NCI-H2227 treated with DMSO at 0.1 percent for 48 hours (cell line): ENCODE results near the gene ZBTB49.
"Not testable (repeated sequence)": the region's sequence is repeated elsewhere in the genome, so short reads cannot be mapped to it uniquely, and the experiment has no call there.

Experiments
- DNase-seq: peaks from one replicate; lab custom pipeline; 2025; lab: John Stamatoyannopoulos, UW

The ZBTB49 gene

DNA sequence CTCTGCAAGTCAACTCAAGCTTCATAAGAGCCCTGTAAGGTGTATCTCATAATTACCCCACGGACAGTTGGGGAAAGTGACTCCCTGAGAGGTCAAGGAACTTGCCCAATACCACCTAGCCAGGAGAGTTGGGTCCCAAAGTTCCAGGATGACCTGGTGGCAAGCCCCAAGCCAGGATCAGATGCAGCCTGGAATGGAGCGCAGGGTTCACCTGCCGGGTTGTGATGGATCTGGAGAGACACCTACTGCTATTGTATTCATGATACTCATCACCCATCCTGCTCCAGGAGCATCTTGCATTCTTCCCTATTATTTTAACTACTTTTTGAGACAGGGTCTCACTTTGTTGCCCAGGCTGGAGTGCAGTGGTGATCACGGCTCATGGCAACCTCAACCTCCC, 36.1 kb downstream of the ZBTB49 start:
- DNase-seq = no peak

DNA sequence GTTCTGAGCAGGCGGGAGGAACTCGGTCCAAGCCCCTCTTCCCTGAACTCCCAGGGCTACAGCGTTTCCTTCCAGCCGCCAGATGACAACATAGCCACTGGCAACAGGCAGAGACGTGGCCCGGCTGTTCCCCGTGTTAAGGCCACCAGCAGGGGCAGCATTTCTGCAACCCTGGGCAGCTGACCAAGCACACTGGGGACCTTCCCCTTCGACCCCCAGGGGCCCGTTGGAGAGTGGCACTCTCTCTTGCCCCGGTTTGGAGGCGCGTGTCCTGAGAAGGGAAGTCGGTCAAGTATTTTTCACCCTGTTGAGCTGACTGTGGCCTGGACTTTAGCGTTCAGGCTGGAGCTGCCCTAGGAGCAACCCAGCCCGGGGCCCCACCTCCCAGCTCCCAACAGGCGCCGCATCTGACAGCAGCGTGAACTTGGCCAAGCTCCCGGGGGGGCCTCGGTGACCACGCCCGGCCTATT, 37.6 kb downstream of the ZBTB49 start:
- DNase-seq = no peak

DNA sequence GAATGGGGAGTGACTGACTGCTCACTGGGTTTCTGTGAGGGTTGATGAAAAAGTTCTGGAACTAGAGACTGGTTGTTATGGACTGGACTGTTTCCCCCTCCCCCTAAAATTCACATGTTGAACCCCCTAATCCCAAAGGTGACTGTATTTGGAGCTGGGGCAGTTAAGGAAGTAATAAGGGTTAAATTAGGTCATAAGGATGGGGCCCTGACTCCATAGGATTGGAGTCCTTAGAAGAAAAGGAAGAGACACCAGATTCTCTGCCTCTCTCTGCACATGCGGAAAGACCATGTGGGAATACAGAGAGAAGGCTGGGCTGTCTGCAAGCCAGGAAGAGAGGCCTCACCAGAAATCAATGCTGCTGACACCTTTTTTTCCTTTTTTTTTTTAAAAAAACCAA, 38.2 kb downstream of the ZBTB49 start:
- DNase-seq = no peak

DNA sequence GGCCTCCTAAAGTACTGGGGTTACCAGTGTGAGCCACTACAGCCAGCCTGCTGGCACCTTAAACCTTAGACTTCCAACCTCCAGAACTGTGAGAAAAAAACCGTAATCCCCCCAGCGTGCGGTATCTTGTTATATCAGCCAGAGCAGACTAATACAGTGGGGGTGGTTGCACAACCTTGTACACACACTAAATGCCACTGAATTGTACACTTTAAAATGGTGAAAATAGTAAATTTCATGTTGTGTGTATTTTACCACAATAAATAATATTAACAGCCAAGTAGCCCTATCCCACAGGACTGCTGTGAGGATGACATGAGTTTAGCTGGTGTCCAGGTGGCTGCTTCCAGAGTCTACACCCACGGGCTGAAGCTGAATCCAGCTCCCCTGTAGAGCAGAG, 38.8 kb downstream of the ZBTB49 start:
- DNase-seq = no peak

DNA sequence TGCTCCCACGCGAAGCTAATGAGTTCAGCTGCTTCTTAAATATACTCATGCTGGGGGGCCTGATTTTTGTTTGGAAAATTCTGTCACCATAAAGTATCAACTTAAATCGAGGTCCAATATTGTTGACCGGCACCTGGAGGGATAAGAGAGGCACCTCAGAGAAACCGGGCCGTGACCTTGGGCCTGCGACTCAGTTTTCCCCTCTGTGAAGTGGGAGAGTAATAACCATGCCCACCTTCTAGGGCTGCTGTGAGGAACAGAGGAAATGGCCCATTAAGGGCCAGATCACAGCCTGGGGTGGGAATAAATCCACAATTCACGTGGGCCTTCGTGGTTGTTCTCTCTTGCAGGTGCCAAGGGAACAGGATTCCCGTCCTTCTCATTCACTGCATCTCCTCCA, 39.4 kb downstream of the ZBTB49 start:
- no peak for DNase-seq

DNA sequence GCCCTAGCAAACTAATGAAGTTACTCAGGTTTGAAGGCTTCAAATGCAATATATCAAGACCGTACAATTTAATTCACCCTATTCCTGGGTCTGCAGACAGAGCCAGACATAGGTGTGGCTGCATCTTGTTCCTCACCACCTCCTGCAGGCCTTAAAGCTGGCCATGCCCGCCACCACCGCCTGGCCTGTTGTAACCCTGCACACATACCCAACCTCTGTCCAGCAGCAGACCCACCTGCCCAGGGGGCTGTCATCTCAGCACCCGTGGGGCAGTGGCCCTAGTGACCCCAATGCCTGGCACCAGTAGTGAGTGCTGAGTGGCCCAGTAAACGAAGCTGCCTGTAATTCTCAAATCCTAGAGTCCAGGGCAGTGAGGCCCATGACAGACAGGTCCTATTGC, 40.7 kb downstream of the ZBTB49 start:
- DNase-seq = no peak

DNA sequence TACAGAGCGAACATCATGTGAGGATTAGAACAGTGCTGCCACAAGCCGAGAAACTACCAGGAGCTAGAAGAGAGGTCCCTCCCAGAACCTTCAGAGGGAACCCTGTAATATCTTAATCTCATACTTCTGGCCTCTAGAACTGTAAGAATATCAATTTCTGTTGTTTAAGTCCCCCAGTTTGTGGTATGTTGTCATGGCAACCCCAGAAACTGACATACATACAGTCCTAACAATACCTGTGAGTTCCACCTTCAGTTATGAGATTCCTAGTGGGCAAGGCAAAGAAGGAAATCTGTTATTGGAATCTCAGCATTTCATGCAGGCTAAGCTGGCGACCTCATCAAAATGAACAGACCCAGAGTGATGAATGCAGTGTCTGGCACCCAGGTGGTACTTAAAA, 42.5 kb downstream of the ZBTB49 start:
- no peak for DNase-seq

DNA sequence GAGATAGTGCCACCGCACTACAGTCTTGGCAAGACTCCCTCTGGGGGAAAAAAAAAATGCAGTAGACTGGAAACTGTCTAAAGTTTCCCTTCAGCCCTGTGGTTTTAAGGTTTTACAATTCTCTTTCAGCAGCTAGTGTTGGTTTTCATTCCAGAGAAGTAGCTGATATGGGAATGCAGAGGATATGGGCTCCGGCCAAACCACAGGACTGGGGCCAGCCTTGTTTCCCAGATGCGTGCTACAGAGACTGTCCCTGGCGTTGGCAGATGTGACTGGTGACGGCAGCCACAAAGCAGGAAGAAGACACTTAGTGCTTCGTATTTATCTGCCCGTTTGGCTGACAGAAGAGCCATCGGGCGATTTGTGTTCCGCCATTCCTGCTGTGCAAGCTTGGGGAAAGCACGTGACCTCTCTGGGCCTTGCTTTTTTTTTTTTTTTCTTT, 43.2 kb downstream of the ZBTB49 start:
- no peak for DNase-seq

DNA sequence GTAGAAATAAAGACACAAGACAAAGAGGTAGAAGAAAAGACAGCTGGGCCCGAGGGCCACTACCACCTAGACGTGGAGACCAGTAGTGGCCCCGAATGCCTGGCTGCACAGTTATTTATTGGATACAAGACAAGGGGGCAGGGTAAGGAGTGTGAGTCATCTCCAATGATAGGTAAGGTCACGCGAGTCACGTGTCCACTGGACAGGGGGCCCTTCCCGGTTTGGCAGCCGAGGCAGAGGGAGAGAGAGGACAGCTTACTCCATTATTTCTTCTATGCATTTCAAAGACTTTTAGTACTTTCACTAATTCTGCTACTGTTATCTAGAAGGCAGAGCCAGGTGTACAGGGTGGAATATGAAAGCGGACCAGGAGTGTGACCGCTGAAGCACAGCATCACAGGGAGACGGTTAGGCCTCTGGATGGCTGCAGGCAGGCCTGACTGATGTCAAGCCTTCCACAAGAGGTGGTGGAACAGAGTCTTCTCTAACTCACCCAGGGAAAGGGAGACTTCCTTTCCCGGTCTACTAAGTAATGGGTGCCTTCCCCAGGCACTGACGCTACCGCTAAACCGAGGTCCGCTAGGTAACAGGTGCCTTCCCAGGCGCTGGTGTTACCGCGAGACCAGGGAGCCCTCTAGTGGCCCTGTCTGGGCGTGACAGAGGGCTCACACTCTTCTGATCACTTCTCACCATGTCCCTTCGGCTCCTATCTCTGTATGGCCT, 44.9 kb downstream of the ZBTB49 start:
- DNase-seq = peak; percentile 1

DNA sequence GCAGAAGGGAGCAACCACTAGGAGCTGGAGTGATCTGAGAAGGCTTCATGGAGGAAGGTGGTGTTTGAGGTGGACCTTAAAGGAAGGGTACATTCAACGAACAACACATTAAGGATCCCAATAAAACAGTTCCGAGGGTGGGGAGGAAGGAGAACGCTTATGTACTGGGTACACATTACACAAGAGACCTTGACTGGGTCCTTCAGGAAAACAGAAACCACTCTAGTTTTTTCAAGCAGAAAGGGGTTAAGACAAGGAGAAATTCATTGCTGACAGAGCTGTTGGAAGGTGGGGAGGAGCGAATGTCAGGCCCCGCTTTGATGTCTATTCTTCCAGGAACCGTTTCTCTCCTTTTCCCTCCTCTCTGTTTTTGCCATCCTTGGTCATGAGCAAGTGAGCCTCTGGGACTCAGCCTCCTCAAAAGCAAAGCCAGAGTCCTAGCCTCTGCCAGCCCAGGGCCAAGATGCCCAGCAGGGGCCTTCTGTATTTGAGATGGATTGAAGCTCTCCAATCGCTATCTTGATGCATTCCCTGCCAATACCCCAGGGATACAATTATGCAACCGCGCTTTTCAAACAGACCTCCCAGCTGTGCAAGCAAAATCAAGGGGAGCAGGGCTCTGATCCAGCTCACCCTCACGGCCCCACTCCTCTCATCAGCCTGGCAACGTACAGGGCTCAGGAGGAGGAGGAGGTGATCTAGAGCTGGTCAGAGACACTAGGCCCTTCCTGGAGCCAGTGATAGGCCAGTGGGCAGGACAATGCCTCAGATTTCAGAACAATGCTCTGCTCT, 48.4 kb downstream of the ZBTB49 start:
- DNase-seq = no peak

DNA sequence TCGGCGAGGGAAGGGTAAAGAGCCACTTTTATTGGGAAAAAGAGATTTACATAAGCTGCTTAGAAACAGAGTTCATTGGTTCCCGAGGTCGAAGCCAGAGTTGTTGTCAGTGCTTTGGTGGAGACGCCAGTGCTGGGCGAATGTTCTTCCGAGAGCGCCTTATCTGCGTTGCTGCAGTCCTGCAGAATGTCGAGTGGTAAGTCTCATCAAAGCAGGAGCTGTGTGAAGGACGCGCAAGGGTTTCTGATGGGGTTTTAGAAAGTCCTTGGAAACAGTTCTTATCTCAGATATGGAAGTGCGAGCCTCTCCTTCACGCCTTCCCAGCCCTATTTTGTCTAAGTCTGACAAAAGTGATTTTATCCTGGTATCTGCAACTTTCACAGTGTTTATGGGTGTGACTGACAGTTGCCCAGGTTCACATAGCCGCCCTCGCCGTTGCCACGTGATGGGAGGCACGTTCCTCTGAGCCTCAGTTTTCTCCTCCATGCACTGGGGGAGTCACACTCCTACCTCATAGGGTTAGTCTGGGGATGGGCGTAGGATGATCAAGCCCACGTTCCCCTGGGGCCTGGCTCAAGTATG, 49.5 kb downstream of the ZBTB49 start:
- DNase-seq = no peak

DNA sequence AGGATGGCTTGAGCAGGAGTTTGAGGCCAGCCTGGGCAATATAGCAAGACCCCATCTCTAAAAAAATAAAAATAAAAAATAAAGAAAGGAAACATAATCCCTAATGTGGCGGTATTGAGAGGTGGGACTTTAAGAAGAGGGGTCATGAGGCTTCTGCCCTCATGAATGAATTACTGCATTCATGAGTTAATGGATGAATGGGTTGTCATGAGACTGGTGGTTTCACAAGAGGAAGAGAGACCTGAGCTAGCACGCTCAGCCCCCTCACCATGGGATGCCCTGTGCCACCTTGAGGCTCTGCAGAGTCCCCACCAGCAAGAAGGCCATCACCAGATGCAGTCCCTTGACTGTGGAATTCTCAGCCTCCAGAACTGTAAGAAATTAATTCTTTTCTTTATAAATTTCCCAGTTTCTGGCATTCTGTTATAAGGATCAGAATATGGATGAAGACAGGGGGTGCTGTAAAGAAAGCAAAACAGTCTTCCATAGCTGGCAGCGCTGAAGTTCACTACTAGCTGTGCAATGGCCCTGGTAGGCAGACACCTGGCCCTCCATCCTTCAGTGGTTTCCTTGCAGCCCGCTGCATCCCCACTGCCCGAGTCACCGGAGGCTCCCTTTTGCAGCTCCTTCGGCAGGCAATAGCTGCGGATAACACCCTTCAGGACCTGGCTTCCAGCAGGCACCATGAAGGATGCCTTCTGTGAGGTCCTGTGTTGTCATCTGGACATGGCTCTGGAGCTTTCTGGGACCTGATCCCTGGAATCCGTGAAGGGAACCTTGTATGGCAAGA, 52.0 kb downstream of the ZBTB49 start:
- DNase-seq = no peak

DNA sequence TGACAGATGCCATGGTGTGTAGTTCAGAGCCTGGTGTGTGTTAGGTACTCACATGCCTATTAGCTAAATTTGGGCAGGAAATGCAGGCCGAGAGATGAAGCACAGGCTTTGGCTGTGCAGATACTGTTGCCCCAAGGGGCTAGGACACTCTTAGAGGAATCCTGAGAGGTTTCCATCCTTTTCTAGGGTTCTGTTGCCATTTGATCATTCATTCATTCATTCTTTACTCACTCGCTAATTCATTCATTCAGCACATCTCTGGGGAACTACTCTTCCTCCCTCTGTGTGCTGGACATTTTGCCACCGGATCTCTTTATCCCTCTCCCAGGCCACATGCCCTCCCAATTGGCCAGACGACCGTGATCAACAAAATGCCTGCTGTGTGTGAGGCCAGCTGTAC, 53.0 kb downstream of the ZBTB49 start:
- DNase-seq = no peak

DNA sequence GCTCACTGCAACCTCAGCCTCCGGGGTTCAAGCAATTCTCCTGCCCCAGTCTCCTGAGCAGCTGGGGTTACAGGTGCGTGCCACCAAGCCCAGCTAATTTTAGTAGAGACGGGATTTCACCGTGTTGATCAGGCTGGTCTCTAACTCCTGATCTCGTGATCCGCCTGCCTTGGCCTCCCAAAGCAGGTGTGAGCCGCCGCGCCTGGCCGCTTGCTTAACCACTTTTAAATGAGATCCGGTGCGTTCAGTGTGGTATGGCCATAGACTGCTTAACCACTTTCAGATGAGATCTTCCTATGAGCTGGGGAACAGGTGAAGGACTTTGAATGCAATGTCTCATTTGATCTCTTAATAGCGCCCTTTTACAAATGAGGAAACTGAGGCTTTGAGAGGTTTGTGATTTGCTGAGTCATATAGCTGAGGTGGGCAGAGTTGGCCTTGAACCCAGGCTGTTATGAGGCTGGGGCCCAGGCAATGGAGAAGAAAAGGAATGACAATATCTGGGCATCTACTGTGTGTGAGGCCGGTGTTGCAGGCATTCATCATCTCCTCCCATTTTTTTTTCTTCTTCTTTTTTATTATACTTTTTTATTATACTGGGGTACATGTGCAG, 55.0 kb downstream of the ZBTB49 start:
- no peak for DNase-seq

DNA sequence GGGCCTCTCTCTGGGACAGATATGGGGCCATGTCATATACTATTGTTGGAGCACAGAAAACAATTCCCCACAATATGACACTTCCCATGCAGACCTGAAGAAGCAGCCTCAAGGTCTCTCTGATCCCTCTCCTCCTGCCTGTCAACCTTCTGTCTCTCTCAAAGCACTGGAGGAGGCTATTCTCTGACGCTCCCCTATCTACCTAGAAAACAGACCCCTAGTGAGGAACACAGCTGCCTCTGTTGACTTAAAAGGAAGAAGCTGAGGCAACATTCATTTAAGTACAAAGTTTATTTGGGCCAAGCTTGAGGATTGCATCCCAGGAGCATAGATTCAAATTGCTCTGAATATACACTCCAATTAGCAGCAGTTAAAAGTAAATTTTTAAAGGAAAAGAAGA, 57.5 kb downstream of the ZBTB49 start:
- DNase-seq = no peak

DNA sequence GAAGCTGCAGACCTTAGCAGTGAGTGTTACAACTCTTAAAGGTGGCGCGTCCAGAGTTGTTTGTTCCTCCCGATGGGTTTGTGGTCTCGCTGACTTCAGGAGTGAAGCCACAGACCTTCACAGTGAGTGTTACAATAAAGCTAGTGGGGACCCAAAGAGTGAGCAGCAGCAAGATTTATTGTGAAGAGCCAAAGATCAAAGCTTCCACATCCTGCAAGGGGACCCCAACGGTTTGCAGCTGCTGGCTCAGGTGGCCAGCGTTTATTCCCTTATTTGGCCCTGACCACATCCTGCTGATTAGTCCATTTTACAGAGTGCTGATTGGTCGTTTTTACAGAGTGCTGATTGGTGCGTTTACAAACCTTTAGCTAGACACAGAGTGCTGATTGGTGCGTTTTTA, 58.5 kb downstream of the ZBTB49 start:
- not testable (repeated sequence) for DNase-seq

DNA sequence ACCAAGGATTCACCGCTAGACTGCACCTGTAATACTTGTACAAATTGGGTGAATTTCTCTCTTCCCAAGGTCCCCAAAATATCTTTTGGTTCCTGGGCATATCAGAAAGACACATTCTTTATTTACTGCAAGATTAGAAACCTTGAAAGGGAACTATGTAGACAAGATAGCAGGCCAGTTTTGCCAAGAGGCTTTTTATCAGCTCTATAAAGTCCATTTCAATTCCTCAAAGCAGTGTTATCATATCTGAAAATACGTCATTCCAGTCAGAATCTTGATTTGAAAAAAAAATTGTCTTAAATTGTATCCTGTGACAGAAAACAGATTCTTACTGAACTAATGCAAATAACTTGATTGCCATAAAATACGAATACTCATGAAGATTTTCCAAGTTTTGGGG, 59.8 kb downstream of the ZBTB49 start:
- DNase-seq = no peak

DNA sequence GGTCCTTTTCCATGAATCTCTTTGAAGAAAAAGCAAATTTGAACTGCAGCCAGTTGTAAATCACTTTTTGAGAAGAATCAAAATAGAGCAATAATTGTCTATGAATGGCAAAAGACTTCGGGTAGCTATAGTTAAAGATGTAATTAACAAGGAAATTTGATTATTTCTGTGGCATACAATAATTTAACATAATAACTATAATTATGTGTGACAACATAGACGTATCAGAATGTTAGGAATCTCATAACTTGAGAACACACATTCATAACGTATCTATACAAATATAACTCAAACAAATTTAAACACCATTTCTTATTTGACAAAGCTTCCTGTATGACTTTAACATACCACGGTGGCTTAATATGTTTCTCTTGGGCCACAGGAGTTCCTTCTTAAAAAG, 60.9 kb downstream of the ZBTB49 start:
- no peak for DNase-seq

DNA sequence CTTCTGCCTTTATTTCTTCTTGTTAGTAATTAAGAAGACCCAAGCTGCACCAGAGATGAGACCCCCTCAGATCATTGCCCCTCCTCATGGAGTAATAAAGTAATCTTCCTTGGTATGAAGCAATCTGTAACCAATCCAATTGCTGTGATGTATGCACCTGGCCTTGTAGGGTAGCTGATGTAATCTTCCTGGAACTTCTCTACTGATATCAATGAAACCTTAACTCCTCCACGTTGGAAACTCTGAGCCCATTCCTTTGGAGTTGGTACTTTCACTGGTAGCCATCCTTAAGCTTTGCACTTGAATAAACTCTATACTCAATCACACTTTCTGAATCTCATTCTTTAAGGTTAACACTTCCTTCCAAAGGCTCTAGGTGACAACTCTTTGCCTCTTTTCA, 65.3 kb downstream of the ZBTB49 start:
- no peak for DNase-seq

DNA sequence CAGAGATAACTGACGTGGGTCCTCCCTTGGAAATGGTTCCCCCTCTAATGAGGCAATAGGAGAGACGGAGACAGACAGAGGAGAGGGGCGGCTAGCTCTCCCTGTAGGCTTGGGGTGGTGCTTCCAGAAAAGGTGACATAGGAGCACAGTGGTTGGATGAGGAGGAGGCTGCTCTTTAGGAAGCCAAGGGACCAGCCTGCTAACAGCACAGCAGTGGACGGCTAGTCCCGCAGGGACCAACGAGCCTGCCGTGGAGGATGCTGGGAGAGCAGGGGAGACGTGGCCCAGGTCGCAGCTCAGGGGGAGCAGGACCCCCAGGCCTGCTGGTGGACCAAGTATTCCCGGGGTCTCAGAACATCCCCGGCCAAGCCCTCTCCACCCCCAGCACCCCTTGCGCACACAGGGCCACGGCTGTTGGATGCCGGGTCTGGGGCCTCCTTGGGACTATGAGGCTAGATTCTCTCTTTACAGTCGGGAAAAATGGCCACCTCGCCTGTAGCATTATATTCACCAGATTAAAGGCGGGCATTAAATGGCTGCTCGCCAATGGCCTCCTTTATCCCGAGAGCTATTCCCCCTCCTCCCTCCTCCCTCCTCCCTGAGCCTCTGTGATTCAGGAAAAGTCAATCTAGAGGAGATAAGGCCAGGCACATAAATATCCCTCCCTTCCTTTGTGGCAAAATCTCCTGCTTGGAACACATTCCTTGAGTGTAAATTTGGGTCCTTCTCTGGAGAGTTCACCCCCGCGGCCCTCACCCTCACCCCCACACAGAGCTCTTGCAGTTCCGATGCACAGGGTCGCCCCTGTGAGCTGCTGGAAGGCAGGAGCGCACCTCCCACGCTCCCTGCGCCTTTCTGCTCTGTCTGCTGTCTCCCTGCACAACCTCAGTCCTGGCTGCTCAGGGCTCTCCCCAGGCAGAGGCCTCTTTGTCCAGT, 66.3 kb downstream of the ZBTB49 start:
- no peak for DNase-seq
